Activated CD8-positive, alpha-beta memory T cell treated with anti-CD3 and anti-CD28 coated beads, Interleukin-2, amount 10 ng/mL, durations not matched to agents 7 days and 5 days (primary cell): ENCODE results near the gene SLC26A1. TPM values are rescaled to one million over a fixed set of nuclear protein-coding genes. Genes with fewer than 3 reads are reported as not detected.

Experiments used
- ATAC-seq: fragments of 150-1000 bp; cut with Tn5 transposase; one replicate; pipeline ENCODE4 v1.10.0; 2021; ENCODE audit warnings: moderate library complexity
- CTCF ChIA-PET: fragments of 350-600 bp; sonication (Branson Sonifier 250); formaldehyde crosslinking; loops from one replicate; lab custom pipeline; 2021; ENCODE audit warnings: antibody characterized with exemption; lab: Charles Lee
- DNase-seq: peaks from one replicate; pipeline ENCODE4 v3.0.0-alpha.2; 2020
- H3K27ac Mint-ChIP-seq: one replicate; pipeline ENCODE4 v1.8.0; 2021; ENCODE audit warnings: mild to moderate bottlenecking, mixed read lengths
- H3K27me3 Mint-ChIP-seq: one replicate; pipeline ENCODE4 v1.8.0; 2021; ENCODE audit warnings: mixed read lengths
- H3K36me3 Mint-ChIP-seq: one replicate; pipeline ENCODE4 v1.8.0; 2021; ENCODE audit warnings: mild to moderate bottlenecking, mixed read lengths
- H3K4me1 Mint-ChIP-seq: one replicate; pipeline ENCODE4 v1.8.0; 2021; ENCODE audit warnings: mixed read lengths
- H3K4me3 Mint-ChIP-seq: one replicate; pipeline ENCODE4 v1.8.0; 2021; ENCODE audit warnings: mild to moderate bottlenecking, moderate library complexity, mixed read lengths
- H3K9me3 Mint-ChIP-seq: one replicate; pipeline ENCODE4 v1.8.0; 2022; ENCODE audit warnings: low read depth, mixed read lengths
- total RNA-seq, 2 experiments: library from RNA; stranded (reverse); gene quantifications; one replicate each; pipeline ENCODE4 v1.2.3, GENCODE V29; 2021

SLC26A1 gene
- total RNA-seq, 2 experiments from 2014 or later, result not detected

GRCh38 chr4:996030-996996, 3.1 kb upstream of the SLC26A1 start:
- Mint-ChIP-seq H3K9me3 (no peaks in the 10 kb centered on the region), H3K36me3 (no peaks in the 10 kb centered on the region), H3K4me3 (no peak overlapping the region), H3K27ac (no peak overlapping the region), H3K4me1 (peaks cover 1% of the 10 kb centered on the region), H3K27me3 (peaks cover 26% of the 10 kb centered on the region)
- CTCF ChIA-PET, result no interaction called here
- DNase-seq, result no peak
- ATAC-seq, result no peak

- peaks cover 24% of the 10 kb centered on the region for H3K27me3 Mint-ChIP-seq
- H3K27ac Mint-ChIP-seq, result no peak overlapping the region
- ATAC-seq (no peak), DNase-seq (no peak)
- H3K36me3 Mint-ChIP-seq, result no peaks in the 10 kb centered on the region
- no peak overlapping the region for H3K4me3 Mint-ChIP-seq
- CTCF ChIA-PET, result no interaction called here
- H3K4me1 Mint-ChIP-seq, result peaks cover 1% of the 10 kb centered on the region
- no peaks in the 10 kb centered on the region for H3K9me3 Mint-ChIP-seq
Observed at GRCh38 chr4:995311-996026, 2.3 kb upstream of the SLC26A1 start.

GRCh38 chr4:992297-993110, 700 bp downstream of the SLC26A1 start:
- peaks cover 8% of the 10 kb centered on the region for H3K4me1 Mint-ChIP-seq
- ATAC-seq (no peak), DNase-seq (no peak)
- no peaks in the 10 kb centered on the region for H3K36me3 Mint-ChIP-seq
- no peak overlapping the region for H3K27ac Mint-ChIP-seq
- CTCF ChIA-PET, result no interaction called here
- H3K9me3 Mint-ChIP-seq, result no peaks in the 10 kb centered on the region
- H3K27me3 Mint-ChIP-seq, result peaks cover 10% of the 10 kb centered on the region
- H3K4me3 Mint-ChIP-seq, result no peak overlapping the region

GRCh38 chr4:991451-992296, 1.5 kb downstream of the SLC26A1 start:
- Mint-ChIP-seq H3K4me1 (peaks cover 8% of the 10 kb centered on the region), H3K27ac (no peak overlapping the region), H3K27me3 (peaks cover 6% of the 10 kb centered on the region), H3K9me3 (no peaks in the 10 kb centered on the region), H3K4me3 (no peak overlapping the region), H3K36me3 (no peaks in the 10 kb centered on the region)
- no peak for ATAC-seq
- CTCF ChIA-PET, result no interaction called here
- DNase-seq, result no peak

GRCh38 chr4:990746-991367, 2.3 kb downstream of the SLC26A1 start:
- no peaks in the 10 kb centered on the region for H3K27me3 Mint-ChIP-seq

GRCh38 chr4:989722-990471, 3.3 kb downstream of the SLC26A1 start:
- no peaks in the 10 kb centered on the region for H3K36me3 Mint-ChIP-seq

More at GRCh38 chr4:990746-991367, 2.3 kb downstream of the SLC26A1 start:
- CTCF ChIA-PET, result no interaction called here
- Mint-ChIP-seq H3K4me1 (peaks cover 14% of the 10 kb centered on the region), H3K9me3 (no peaks in the 10 kb centered on the region), H3K27ac (no peak overlapping the region), H3K36me3 (no peaks in the 10 kb centered on the region), H3K4me3 (no peak overlapping the region)
- DNase-seq (no peak), ATAC-seq (no peak)

GRCh38 chr4:988726-989721, 4.2 kb downstream of the SLC26A1 start:
- H3K4me3 Mint-ChIP-seq, result no peak overlapping the region
- no peak for ATAC-seq
- CTCF ChIA-PET, result interaction anchor here (1.0 to 1.1 kb wide), 2 partner anchors 57 to 247 kb away, joined by 3 read pairs; partner anchors contain the start of genes GAK and TMEM175

More at GRCh38 chr4:989722-990471, 3.3 kb downstream of the SLC26A1 start:
- CTCF ChIA-PET, result no interaction called here
- Mint-ChIP-seq H3K27ac (no peak overlapping the region), H3K27me3 (no peaks in the 10 kb centered on the region), H3K4me3 (no peak overlapping the region), H3K9me3 (no peaks in the 10 kb centered on the region), H3K4me1 (peaks cover 22% of the 10 kb centered on the region)
- no peak for DNase-seq
- no peak for ATAC-seq

GRCh38 chr4:987624-988513, 5.3 kb downstream of the SLC26A1 start:
- ATAC-seq (no peak), DNase-seq (no peak)
- no peaks in the 10 kb centered on the region for H3K9me3 Mint-ChIP-seq
- no peaks in the 10 kb centered on the region for H3K27me3 Mint-ChIP-seq
- H3K27ac Mint-ChIP-seq, result no peak overlapping the region
- CTCF ChIA-PET, result interaction anchor here (0.6 to 3.2 kb wide), 21 partner anchors 19 to 358 kb away, joined by 3 to 34 read pairs (median 3); partner anchors contain the start of genes GAK and TMEM175
- peaks cover 25% of the 10 kb centered on the region for H3K4me1 Mint-ChIP-seq
- H3K36me3 Mint-ChIP-seq, result no peaks in the 10 kb centered on the region
- H3K4me3 Mint-ChIP-seq, result peak overlapping the region; percentile 72

More at GRCh38 chr4:988726-989721, 4.2 kb downstream of the SLC26A1 start:
- Mint-ChIP-seq H3K9me3 (no peaks in the 10 kb centered on the region), H3K36me3 (no peaks in the 10 kb centered on the region), H3K4me1 (peaks cover 25% of the 10 kb centered on the region), H3K27me3 (no peaks in the 10 kb centered on the region), H3K27ac (no peak overlapping the region)
- DNase-seq, result no peak

GRCh38 chr4:986879-987623, 6.2 kb downstream of the SLC26A1 start, which contains the start of gene IDUA:
TSS of gene IDUA (plus strand) at chr4:987044. CDS start at chr4:987085, 41 bp downstream.
- CTCF ChIA-PET, result interaction anchor here (0.6 to 3.2 kb wide), 19 partner anchors 18 to 359 kb away, joined by 3 to 34 read pairs (median 4); partner anchors contain the start of genes GAK and TMEM175
- Mint-ChIP-seq H3K36me3 (no peaks in the 10 kb centered on the region), H3K4me3 (peak within 1 kb of the TSS; percentile 86), H3K4me1 (peaks cover 25% of the 10 kb centered on the region), H3K9me3 (no peaks in the 10 kb centered on the region), H3K27me3 (no peaks in the 10 kb centered on the region), H3K27ac (peak within 1 kb of the TSS; percentile 81)
- peak; percentile 91 for DNase-seq
- ATAC-seq, result peak; percentile 90
